ENCODE data around the gene HOMER2. TPM values are rescaled to one million over a fixed set of nuclear protein-coding genes. Genes with fewer than 3 reads are reported as not detected.

HOMER2 gene
- total RNA-seq, 1 experiment from 2014 or later = 1.8 TPM

DNA sequence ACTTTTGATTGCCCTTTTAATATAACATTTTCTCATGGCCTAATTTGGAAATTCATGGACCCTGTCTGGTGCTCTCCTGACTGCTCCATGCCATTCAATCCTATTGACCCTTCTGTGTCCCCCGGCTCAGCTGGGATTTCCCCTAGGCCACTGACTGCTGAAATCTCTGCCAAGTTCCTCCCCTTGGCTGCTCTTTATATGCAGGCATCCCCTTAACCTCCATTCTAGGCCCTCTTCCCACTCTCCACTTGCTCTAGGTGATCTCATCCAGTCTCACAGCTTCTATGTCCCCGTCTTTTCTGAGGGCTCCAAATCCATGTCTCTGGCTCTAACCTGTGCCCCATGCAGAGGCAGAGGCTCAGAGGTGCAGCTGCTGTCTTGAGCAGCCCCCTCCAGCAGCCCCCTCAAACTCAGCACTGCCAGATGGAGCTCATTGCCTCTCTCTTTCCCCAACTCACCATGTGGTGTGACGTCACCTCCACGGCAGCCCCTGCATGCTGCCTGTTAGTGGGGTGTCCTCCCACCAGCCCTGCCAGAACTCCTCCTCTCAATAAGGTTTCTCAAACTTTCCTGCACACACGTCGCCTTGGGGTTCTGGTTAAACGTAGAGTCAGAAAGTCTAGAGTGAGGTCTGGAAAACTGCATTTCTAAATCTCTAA is 153.2 kb downstream of the HOMER2 start:
- DNase-seq (ENCODE audit: low spot score) = no peak

Other genes starting within 250 kb of the HOMER2 start
- not detected in 2 replicates for gene AP3B2, start 242.8 kb downstream of the HOMER2 start, total RNA-seq (2014; rRNA removed; shearing (Covaris generic))
- gene FSD2, start 146.7 kb downstream of the HOMER2 start, total RNA-seq (2014; rRNA removed; shearing (Covaris generic)) = not detected in 2 replicates
- 5.2 and 6.4 TPM in 2 replicates for gene WHAMM, start 143.1 kb downstream of the HOMER2 start, total RNA-seq (2014; rRNA removed; shearing (Covaris generic))
- gene RAMAC, start 33.5 kb upstream of the HOMER2 start, total RNA-seq (2014; rRNA removed; shearing (Covaris generic)) = 32.9 and 34.8 TPM in 2 replicates
- 17.4 and 26.7 TPM in 2 replicates for gene C15orf40, start 58.9 kb upstream of the HOMER2 start, total RNA-seq (2014; rRNA removed; shearing (Covaris generic))
- 90.3 and 111 TPM in 2 replicates for gene BTBD1, start 114.5 kb upstream of the HOMER2 start, total RNA-seq (2014; rRNA removed; shearing (Covaris generic))
- not detected in 2 replicates for gene TM6SF1, start 154.9 kb upstream of the HOMER2 start, total RNA-seq (2014; rRNA removed; shearing (Covaris generic))